K562 (cell line): ENCODE measurements around the gene UNC45B. TPM values are rescaled to one million over a fixed set of nuclear protein-coding genes. Genes with fewer than 3 reads are reported as not detected.

Experiments
- BRF1 ChIP-seq: IDR thresholded peaks from 3 replicates; pipeline ENCODE4 v1.6.1; 2011; ENCODE audit warnings: borderline replicate concordance, mild to moderate bottlenecking; ENCODE audit not compliant: insufficient read length; ENCODE audit errors: extremely low read depth
- FIP1L1 ChIP-seq: fragments of 200-400 bp; formaldehyde crosslinking; IDR thresholded peaks from 2 replicates; pipeline ENCODE4 v1.6.1; 2018; ENCODE audit warnings: mild to moderate bottlenecking, low read depth, low read length; ENCODE audit not compliant: poor library complexity, severe bottlenecking
- GTF2F1 ChIP-seq: IDR thresholded peaks from 2 replicates; pipeline ENCODE4 v1.6.1; 2011; ENCODE audit warnings: low read depth, low read length, improper control_type of control experiment
- HEY1 ChIP-seq: fragments of 250-450 bp; sonication (Bioruptor Pico); IDR thresholded peaks from 2 replicates; pipeline ENCODE4 v1.5.0; 2020; ENCODE audit warnings: mild to moderate bottlenecking, moderate library complexity, borderline replicate concordance
- PCBP2 ChIP-seq: fragments of 200-400 bp; formaldehyde crosslinking; IDR thresholded peaks from 2 replicates; pipeline ENCODE4 v1.6.1; 2018; ENCODE audit warnings: low read length, low read depth, mild to moderate bottlenecking, moderate library complexity; ENCODE audit not compliant: poor library complexity, severe bottlenecking
- PTBP1 ChIP-seq: fragments of 200-400 bp; formaldehyde crosslinking; IDR thresholded peaks from 2 replicates; pipeline ENCODE4 v1.6.1; 2017; ENCODE audit warnings: low read depth, low read length
- RBBP5 ChIP-seq: fragments of 200-600 bp; sonication (generic); IDR thresholded peaks from 2 replicates; pipeline ENCODE4 v1.6.1; 2012; ENCODE audit warnings: borderline replicate concordance, mild to moderate bottlenecking, low read length, control low read depth, inconsistent platforms; ENCODE audit not compliant: insufficient read depth, poor library complexity, severe bottlenecking
- STAT5A ChIP-seq: IDR thresholded peaks from 2 replicates; pipeline ENCODE4 v1.6.1; 2012; ENCODE audit warnings: low read length, inconsistent platforms, borderline replicate concordance
- ZNF398 ChIP-seq: fragments of 250-450 bp; sonication (Bioruptor Pico); IDR thresholded peaks from 2 replicates; pipeline ENCODE4 v1.8.0; 2021; ENCODE audit warnings: moderate library complexity, mild to moderate bottlenecking, inconsistent platforms
- ZNF431 ChIP-seq: sonication (generic); formaldehyde crosslinking; IDR thresholded peaks from 2 replicates; pipeline ENCODE4 v1.8.0; 2022; ENCODE audit warnings: mild to moderate bottlenecking, missing genetic modification reagents
- polyA plus RNA-seq, 8 experiments: library from polyadenylated mRNA; depleted of rRNA in 4 of 8; stranded (reverse) in 5 of 8; unstranded in 3 of 8; fragments of >200 nt; fragmentation: Nextera tagmentation in 2 of 8; fragmentation: Illumina TruSeq in 1 of 8; extraction: Ambion mirVana in 2 of 8; extraction: Trizol in 1 of 8; gene quantifications; 2 replicates each; pipeline versions ENCODE4 v1.2.1 to v1.2.3, GENCODE V29; 2011 to 2014; ENCODE audit warnings: inconsistent platforms in 1 of 8, missing spikeins in 1 of 8
- total RNA-seq, 7 experiments: library from RNA; depleted of rRNA in 6 of 7; stranded (reverse); fragments of >200 nt in 6 of 7; fragmentation: Illumina TruSeq in 2 of 7; extraction: Trizol in 2 of 7; gene quantifications; 2 replicates each; pipeline versions ENCODE4 v1.2.1 to v1.2.3, GENCODE V29; 2011 to 2021; ENCODE audit warnings: low replicate concordance in 1 of 7
- TF ChIP-seq, protein P1 (sequence below), 3 experiments: fragments of 200-800 bp in 1 of 3; fragments of 250-450 bp in 1 of 3; fragments of 450-650 bp in 1 of 3; sonication (Bioruptor Pico) in 1 of 3; sonication (Bioruptor generic) in 1 of 3; formaldehyde crosslinking in 1 of 3; IDR thresholded peaks; 2 replicates each; pipeline versions ENCODE4 v1.6.1 to v1.8.0; 2016 to 2022; ENCODE audit warnings: mild to moderate bottlenecking in 2 of 3, missing genetic modification characterization in 2 of 3, missing compliant biosample characterization in 1 of 3, moderate library complexity in 1 of 3
- TF ChIP-seq, protein P2 (sequence below): fragments of 450-650 bp; IDR thresholded peaks from 2 replicates; pipeline ENCODE4 v1.7.0; 2016; ENCODE audit warnings: borderline replicate concordance
- TF ChIP-seq, protein P3 (sequence below): IDR thresholded peaks from 2 replicates; pipeline ENCODE4 v1.6.1; 2016; ENCODE audit warnings: missing genetic modification characterization, missing compliant biosample characterization
- TF ChIP-seq, protein P4 (sequence below): fragments of 200-400 bp; formaldehyde crosslinking; IDR thresholded peaks from 2 replicates; pipeline ENCODE4 v1.6.1; 2017; ENCODE audit warnings: mild to moderate bottlenecking, low read depth, low read length, moderate library complexity

The UNC45B gene
- total and polyA plus RNA-seq, 9 of the 15 experiments (the other 6 are each of a cell fraction or from before 2014, with no cell fraction given): not detected

DNA sequence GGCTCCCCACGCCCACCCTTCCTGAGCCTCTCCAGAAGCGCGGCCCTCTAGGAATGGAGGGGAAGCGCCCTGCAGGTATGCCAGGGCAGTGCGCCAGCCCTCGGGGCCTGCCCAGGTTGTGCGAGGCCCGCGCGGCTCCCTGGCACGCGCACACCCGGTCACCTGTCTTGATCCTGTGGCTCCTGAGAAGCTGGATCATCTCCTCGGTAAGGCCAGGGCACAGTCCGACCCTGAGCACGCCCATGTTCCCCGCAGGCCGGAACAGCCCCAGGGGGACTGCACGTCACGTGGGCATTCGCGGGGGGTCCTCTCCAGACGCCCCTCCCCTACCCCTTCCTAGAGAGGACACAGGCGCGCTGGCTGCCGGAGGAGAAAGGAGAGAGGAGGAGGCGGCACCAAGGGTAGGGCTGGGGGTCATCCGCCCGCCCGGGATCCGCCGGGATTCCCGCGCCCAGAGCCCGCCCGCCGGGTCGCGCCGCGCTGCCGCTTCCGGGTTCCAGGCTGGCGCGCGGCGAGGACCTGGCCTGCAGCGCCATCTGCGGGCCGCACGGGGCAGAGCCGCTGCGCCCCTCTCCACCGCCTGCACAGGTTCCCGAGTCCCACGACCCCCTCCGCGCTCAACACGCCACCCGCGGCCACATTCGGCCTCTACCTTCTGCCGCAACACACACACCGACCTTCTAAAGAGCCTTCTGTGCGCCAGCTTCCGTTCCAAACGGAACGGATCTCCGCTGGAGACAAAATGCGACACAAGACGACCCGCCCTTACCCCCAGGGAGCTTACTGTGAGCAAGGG is 28.0 kb upstream of the UNC45B start, which contains the start of gene RAD51D (continued):
- TF ChIP-seq, protein P1, sequence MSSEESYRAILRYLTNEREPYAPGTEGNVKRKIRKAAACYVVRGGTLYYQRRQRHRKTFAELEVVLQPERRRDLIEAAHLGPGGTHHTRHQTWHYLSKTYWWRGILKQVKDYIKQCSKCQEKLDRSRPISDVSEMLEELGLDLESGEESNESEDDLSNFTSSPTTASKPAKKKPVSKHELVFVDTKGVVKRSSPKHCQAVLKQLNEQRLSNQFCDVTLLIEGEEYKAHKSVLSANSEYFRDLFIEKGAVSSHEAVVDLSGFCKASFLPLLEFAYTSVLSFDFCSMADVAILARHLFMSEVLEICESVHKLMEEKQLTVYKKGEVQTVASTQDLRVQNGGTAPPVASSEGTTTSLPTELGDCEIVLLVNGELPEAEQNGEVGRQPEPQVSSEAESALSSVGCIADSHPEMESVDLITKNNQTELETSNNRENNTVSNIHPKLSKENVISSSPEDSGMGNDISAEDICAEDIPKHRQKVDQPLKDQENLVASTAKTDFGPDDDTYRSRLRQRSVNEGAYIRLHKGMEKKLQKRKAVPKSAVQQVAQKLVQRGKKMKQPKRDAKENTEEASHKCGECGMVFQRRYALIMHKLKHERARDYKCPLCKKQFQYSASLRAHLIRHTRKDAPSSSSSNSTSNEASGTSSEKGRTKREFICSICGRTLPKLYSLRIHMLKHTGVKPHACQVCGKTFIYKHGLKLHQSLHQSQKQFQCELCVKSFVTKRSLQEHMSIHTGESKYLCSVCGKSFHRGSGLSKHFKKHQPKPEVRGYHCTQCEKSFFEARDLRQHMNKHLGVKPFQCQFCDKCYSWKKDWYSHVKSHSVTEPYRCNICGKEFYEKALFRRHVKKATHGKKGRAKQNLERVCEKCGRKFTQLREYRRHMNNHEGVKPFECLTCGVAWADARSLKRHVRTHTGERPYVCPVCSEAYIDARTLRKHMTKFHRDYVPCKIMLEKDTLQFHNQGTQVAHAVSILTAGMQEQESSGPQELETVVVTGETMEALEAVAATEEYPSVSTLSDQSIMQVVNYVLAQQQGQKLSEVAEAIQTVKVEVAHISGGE (CRISPR knock-in tag; IDR thresholded peaks at IDR 0.05): peak in 1 of 3 experiments; percentile 51; a peak in 1 of 6 replicates
- TF ChIP-seq, protein P2, sequence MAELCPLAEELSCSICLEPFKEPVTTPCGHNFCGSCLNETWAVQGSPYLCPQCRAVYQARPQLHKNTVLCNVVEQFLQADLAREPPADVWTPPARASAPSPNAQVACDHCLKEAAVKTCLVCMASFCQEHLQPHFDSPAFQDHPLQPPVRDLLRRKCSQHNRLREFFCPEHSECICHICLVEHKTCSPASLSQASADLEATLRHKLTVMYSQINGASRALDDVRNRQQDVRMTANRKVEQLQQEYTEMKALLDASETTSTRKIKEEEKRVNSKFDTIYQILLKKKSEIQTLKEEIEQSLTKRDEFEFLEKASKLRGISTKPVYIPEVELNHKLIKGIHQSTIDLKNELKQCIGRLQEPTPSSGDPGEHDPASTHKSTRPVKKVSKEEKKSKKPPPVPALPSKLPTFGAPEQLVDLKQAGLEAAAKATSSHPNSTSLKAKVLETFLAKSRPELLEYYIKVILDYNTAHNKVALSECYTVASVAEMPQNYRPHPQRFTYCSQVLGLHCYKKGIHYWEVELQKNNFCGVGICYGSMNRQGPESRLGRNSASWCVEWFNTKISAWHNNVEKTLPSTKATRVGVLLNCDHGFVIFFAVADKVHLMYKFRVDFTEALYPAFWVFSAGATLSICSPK: no peak
- TF ChIP-seq STAT5A (no peak), PCBP2 (no peak), ZNF431 (no peak), ZNF398 (CRISPR knock-in tag) (no peak), FIP1L1 (no peak), RBBP5 (no peak), HEY1 (no peak), PTBP1 (no peak), GTF2F1 (no peak), BRF1 (no peak)
- TF ChIP-seq, protein P3, sequence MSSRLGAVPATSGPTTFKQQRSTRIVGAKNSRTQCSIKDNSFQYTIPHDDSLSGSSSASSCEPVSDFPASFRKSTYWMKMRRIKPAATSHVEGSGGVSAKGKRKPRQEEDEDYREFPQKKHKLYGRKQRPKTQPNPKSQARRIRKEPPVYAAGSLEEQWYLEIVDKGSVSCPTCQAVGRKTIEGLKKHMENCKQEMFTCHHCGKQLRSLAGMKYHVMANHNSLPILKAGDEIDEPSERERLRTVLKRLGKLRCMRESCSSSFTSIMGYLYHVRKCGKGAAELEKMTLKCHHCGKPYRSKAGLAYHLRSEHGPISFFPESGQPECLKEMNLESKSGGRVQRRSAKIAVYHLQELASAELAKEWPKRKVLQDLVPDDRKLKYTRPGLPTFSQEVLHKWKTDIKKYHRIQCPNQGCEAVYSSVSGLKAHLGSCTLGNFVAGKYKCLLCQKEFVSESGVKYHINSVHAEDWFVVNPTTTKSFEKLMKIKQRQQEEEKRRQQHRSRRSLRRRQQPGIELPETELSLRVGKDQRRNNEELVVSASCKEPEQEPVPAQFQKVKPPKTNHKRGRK (tag): no peak
- TF ChIP-seq, protein P4, sequence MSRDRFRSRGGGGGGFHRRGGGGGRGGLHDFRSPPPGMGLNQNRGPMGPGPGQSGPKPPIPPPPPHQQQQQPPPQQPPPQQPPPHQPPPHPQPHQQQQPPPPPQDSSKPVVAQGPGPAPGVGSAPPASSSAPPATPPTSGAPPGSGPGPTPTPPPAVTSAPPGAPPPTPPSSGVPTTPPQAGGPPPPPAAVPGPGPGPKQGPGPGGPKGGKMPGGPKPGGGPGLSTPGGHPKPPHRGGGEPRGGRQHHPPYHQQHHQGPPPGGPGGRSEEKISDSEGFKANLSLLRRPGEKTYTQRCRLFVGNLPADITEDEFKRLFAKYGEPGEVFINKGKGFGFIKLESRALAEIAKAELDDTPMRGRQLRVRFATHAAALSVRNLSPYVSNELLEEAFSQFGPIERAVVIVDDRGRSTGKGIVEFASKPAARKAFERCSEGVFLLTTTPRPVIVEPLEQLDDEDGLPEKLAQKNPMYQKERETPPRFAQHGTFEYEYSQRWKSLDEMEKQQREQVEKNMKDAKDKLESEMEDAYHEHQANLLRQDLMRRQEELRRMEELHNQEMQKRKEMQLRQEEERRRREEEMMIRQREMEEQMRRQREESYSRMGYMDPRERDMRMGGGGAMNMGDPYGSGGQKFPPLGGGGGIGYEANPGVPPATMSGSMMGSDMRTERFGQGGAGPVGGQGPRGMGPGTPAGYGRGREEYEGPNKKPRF: no peak
